ENCODE measurements around the gene TEX22.

Gene TEX22

GRCh38 chr14:105449276-105450122 is 51.2 kb downstream of the TEX22 start:
- Histone ChIP-seq H3K9me3 (replicated peaks in 1 of 2; ENCODE audit: control insufficient read depth in 2 of 2, insufficient read depth in 1 of 2, low read depth in 1 of 2, low read length in 2 of 2) (peaks cover 0 to 2% of the 10 kb centered on the region in 2 donors), H3K18ac (ENCODE audit: low read length) (peak overlapping the region; percentile 11), H3K27ac (replicated peaks; ENCODE audit: low read length) (no peak overlapping the region), H3K4me2 (ENCODE audit: insufficient read depth, low read length, poor library complexity, severe bottlenecking) (no peak overlapping the region), H3K79me1 (ENCODE audit: low read depth, low read length) (peaks cover 30% of the 10 kb centered on the region), H2BK12ac (ENCODE audit: low read length) (peak overlapping the region; percentile 41), H4K8ac (ENCODE audit: low read depth, low read length) (peak overlapping the region; percentile 3), H3K9ac (ENCODE audit: low read depth, low read length, poor library complexity) (no peak overlapping the region), H2BK15ac (ENCODE audit: low read length) (no peak overlapping the region), H4K91ac (ENCODE audit: low read depth, low read length, poor library complexity) (no peak overlapping the region), H3K27me3 (ENCODE audit: control insufficient read depth in 3 of 3, insufficient read depth in 3 of 3, low read depth in 1 of 3, low read length in 3 of 3) (no peaks in the 10 kb centered on the region), H3K4me3 (ENCODE audit: low read length in 2 of 2) (no peak overlapping the region), H2AK5ac (ENCODE audit: low read depth, low read length) (peak overlapping the region; percentile 28), H3K4ac (ENCODE audit: low read length) (no peak overlapping the region), H2BK120ac (ENCODE audit: low read depth, low read length) (no peak overlapping the region), H2BK5ac (ENCODE audit: low read length) (peak overlapping the region; percentile 24), H3K36me3 (replicated peaks in 1 of 2; ENCODE audit: control insufficient read depth in 2 of 2, insufficient read depth in 2 of 2, low read length in 2 of 2) (peaks cover 46 to 75% of the 10 kb centered on the region in 2 donors), H3K14ac (ENCODE audit: low read length) (peak overlapping the region; percentile 38), H3K4me1 (ENCODE audit: control insufficient read depth in 2 of 2, insufficient read depth in 1 of 2, low read depth in 1 of 2, low read length in 2 of 2) (no peaks in the 10 kb centered on the region), H2AFZ (ENCODE audit: low read length) (no peak overlapping the region), H3K23ac (ENCODE audit: low read depth, low read length, poor library complexity) (peak overlapping the region; percentile 55)
- no peak for DNase-seq (ENCODE audit: low spot score)
- no CpG with 5 or more reads among the region's 47 CpGs for WGBS, 2 donors (ENCODE audit: extremely low coverage in 2 of 2, insufficient read length in 2 of 2, insufficient replicate concordance in 1 of 2)

DNA sequence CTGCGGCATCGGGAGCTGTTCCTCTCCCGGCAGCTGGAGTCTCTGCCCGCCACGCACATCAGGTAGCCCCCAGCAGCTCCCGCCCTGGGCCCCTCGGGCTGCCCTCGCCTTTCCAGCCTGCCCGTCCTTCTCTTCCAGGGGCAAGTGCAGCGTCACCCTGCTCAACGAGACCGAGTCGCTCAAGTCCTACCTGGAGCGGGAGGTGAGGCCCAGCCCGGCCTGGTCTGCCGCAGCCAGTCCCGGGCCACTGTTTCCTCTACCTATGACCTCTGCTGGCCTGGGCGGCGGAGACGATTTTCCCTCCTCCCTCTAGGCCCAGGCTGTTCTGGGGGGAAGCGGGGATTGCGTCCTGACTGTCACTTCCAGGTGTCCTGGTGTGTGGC is 51.8 kb downstream of the TEX22 start:
- H3K4ac ChIP-seq (ENCODE audit: low read length): no peak overlapping the region
- peak overlapping the region; percentile 28 for H2AK5ac ChIP-seq (ENCODE audit: low read depth, low read length)
- peak overlapping the region; percentile 24 for H2BK5ac ChIP-seq (ENCODE audit: low read length)
- no peak overlapping the region for H4K8ac ChIP-seq (ENCODE audit: low read depth, low read length)
- no peak overlapping the region for H2BK15ac ChIP-seq (ENCODE audit: low read length)
- H2BK12ac ChIP-seq (ENCODE audit: low read length): no peak overlapping the region
- no peaks in the 10 kb centered on the region for H3K27me3 ChIP-seq (ENCODE audit: control insufficient read depth in 3 of 3, insufficient read depth in 3 of 3, low read depth in 1 of 3, low read length in 3 of 3)
- peaks cover 0 to 2% of the 10 kb centered on the region in 2 donors for H3K9me3 ChIP-seq (replicated peaks in 1 of 2; ENCODE audit: control insufficient read depth in 2 of 2, insufficient read depth in 1 of 2, low read depth in 1 of 2, low read length in 2 of 2)
- no peak overlapping the region for H2AFZ ChIP-seq (ENCODE audit: low read length)
- H3K4me2 ChIP-seq (ENCODE audit: insufficient read depth, low read length, poor library complexity, severe bottlenecking): no peak overlapping the region
- H3K36me3 ChIP-seq (replicated peaks in 1 of 2; ENCODE audit: control insufficient read depth in 2 of 2, insufficient read depth in 2 of 2, low read length in 2 of 2): peaks cover 46 to 80% of the 10 kb centered on the region in 2 donors
- peak overlapping the region; percentile 31 for H3K23ac ChIP-seq (ENCODE audit: low read depth, low read length, poor library complexity)
- H3K27ac ChIP-seq (replicated peaks; ENCODE audit: low read length): no peak overlapping the region
- no peak overlapping the region for H2BK120ac ChIP-seq (ENCODE audit: low read depth, low read length)
- H3K4me3 ChIP-seq (ENCODE audit: low read length in 2 of 2): no peak overlapping the region
- no peak overlapping the region for H3K9ac ChIP-seq (ENCODE audit: low read depth, low read length, poor library complexity)
- no peak overlapping the region for H4K91ac ChIP-seq (ENCODE audit: low read depth, low read length, poor library complexity)
- WGBS, 2 donors (ENCODE audit: extremely low coverage in 2 of 2, insufficient read length in 2 of 2, insufficient replicate concordance in 1 of 2): no CpG with 5 or more reads among the region's 22 CpGs
- no peaks in the 10 kb centered on the region for H3K4me1 ChIP-seq (ENCODE audit: control insufficient read depth in 2 of 2, insufficient read depth in 1 of 2, low read depth in 1 of 2, low read length in 2 of 2)
- peaks cover 30% of the 10 kb centered on the region for H3K79me1 ChIP-seq (ENCODE audit: low read depth, low read length)
- H3K18ac ChIP-seq (ENCODE audit: low read length): no peak overlapping the region
- no peak for DNase-seq (ENCODE audit: low spot score)
- H3K14ac ChIP-seq (ENCODE audit: low read length): no peak overlapping the region

DNA sequence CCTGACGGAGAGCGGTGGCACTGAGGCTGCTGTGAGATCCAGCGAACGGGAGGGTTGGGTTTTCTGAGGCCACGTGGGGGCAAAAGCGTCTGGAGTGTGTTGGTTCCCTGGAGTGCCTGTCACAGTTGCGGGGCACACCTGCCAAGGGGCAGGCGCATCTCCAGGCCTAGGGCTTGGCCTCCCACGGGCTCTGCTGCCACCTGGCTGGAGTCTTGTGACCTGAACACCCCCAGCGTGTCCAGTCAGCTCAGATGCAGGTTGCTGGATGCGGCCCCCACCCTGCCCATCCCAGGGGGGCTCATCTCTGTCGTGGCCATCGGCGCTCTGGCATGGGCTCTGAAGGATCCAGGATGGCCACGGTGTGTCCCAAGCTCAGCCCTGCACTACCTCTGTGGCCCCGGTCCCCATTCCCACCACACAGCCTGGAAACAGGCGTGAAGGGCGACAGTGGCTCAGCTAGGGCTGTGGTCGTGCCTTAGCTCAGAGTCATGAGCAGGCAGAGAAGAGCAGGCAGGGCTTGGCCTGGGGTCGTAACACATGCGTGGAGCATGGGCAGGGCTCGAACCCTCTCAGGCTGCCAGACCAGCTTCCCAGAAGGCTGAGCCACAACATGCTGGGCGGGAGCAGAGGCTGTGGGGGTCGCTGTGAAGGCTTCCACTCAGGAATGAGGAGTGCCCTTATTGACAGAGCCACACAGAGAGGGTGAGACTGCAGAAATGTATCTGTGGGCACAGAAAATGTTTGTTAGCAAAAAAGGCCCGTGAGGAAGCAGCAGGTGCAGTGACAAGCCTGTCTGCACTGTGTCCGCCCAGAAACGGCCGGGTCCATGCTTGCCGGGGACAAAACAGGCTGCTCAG is 52.8 kb downstream of the TEX22 start:
- Histone ChIP-seq H4K8ac (ENCODE audit: low read depth, low read length) (no peak overlapping the region), H3K9me3 (replicated peaks in 1 of 2; ENCODE audit: control insufficient read depth in 2 of 2, insufficient read depth in 1 of 2, low read depth in 1 of 2, low read length in 2 of 2) (peaks cover 0 to 2% of the 10 kb centered on the region in 2 donors), H2AFZ (ENCODE audit: low read length) (no peak overlapping the region), H3K4me2 (ENCODE audit: insufficient read depth, low read length, poor library complexity, severe bottlenecking) (no peak overlapping the region), H3K23ac (ENCODE audit: low read depth, low read length, poor library complexity) (peak overlapping the region; percentile 50), H3K27ac (replicated peaks; ENCODE audit: low read length) (no peak overlapping the region), H3K79me1 (ENCODE audit: low read depth, low read length) (peaks cover 36% of the 10 kb centered on the region), H3K9ac (ENCODE audit: low read depth, low read length, poor library complexity) (peak overlapping the region; percentile 25), H2BK120ac (ENCODE audit: low read depth, low read length) (no peak overlapping the region), H3K14ac (ENCODE audit: low read length) (no peak overlapping the region), H2BK15ac (ENCODE audit: low read length) (no peak overlapping the region), H3K4ac (ENCODE audit: low read length) (no peak overlapping the region), H3K27me3 (ENCODE audit: control insufficient read depth in 3 of 3, insufficient read depth in 3 of 3, low read depth in 1 of 3, low read length in 3 of 3) (no peaks in the 10 kb centered on the region), H3K4me3 (ENCODE audit: low read length in 2 of 2) (no peak overlapping the region), H4K91ac (ENCODE audit: low read depth, low read length, poor library complexity) (no peak overlapping the region), H2AK5ac (ENCODE audit: low read depth, low read length) (no peak overlapping the region), H3K4me1 (ENCODE audit: control insufficient read depth in 2 of 2, insufficient read depth in 1 of 2, low read depth in 1 of 2, low read length in 2 of 2) (no peaks in the 10 kb centered on the region), H3K18ac (ENCODE audit: low read length) (no peak overlapping the region), H3K36me3 (replicated peaks in 1 of 2; ENCODE audit: control insufficient read depth in 2 of 2, insufficient read depth in 2 of 2, low read length in 2 of 2) (peaks cover 53 to 81% of the 10 kb centered on the region in 2 donors), H2BK12ac (ENCODE audit: low read length) (no peak overlapping the region), H2BK5ac (ENCODE audit: low read length) (peak overlapping the region; percentile 19)
- DNase-seq (ENCODE audit: low spot score): no peak
- WGBS, 2 donors (ENCODE audit: extremely low coverage in 2 of 2, insufficient read length in 2 of 2, insufficient replicate concordance in 1 of 2): no CpG with 5 or more reads among the region's 29 CpGs

DNA sequence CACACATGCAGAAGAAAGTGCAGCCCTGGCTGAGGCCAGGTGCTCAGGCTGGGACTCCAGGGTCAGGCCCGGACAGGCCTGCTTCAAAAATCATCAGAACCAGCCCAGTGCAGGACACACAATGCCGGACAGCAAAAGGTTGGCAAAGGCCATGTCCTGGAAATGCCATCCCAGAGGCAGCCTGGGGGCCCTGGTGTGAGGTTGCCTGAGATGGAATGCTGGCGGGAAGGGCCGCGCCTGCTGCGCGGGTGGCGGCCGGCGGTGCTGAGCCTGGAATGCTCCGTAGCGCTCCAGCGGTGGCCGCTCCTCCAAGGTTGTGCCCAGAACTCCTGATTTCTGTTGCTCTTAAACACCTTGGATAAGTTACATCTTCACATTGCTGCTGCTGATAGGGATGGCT is 54.6 kb downstream of the TEX22 start:
- Histone ChIP-seq H2BK12ac (ENCODE audit: low read length) (no peak overlapping the region), H3K4me3 (ENCODE audit: low read length in 2 of 2) (no peak overlapping the region), H3K36me3 (replicated peaks in 1 of 2; ENCODE audit: control insufficient read depth in 2 of 2, insufficient read depth in 2 of 2, low read length in 2 of 2) (peaks cover 58 to 89% of the 10 kb centered on the region in 2 donors), H2BK5ac (ENCODE audit: low read length) (no peak overlapping the region), H2AFZ (ENCODE audit: low read length) (no peak overlapping the region), H3K9me3 (replicated peaks in 1 of 2; ENCODE audit: control insufficient read depth in 2 of 2, insufficient read depth in 1 of 2, low read depth in 1 of 2, low read length in 2 of 2) (peaks cover 0 to 2% of the 10 kb centered on the region in 2 donors), H3K4me2 (ENCODE audit: insufficient read depth, low read length, poor library complexity, severe bottlenecking) (no peak overlapping the region), H3K27ac (replicated peaks; ENCODE audit: low read length) (no peak overlapping the region), H3K23ac (ENCODE audit: low read depth, low read length, poor library complexity) (no peak overlapping the region), H3K79me1 (ENCODE audit: low read depth, low read length) (peaks cover 36% of the 10 kb centered on the region), H2BK120ac (ENCODE audit: low read depth, low read length) (no peak overlapping the region), H2AK5ac (ENCODE audit: low read depth, low read length) (no peak overlapping the region), H4K8ac (ENCODE audit: low read depth, low read length) (no peak overlapping the region), H3K4me1 (ENCODE audit: control insufficient read depth in 2 of 2, insufficient read depth in 1 of 2, low read depth in 1 of 2, low read length in 2 of 2) (no peaks in the 10 kb centered on the region), H3K4ac (ENCODE audit: low read length) (no peak overlapping the region), H4K91ac (ENCODE audit: low read depth, low read length, poor library complexity) (no peak overlapping the region), H3K9ac (ENCODE audit: low read depth, low read length, poor library complexity) (peak overlapping the region; percentile 50), H3K18ac (ENCODE audit: low read length) (no peak overlapping the region), H2BK15ac (ENCODE audit: low read length) (no peak overlapping the region), H3K14ac (ENCODE audit: low read length) (no peak overlapping the region), H3K27me3 (ENCODE audit: control insufficient read depth in 3 of 3, insufficient read depth in 3 of 3, low read depth in 1 of 3, low read length in 3 of 3) (no peaks in the 10 kb centered on the region)
- WGBS, 2 donors (ENCODE audit: extremely low coverage in 2 of 2, insufficient read length in 2 of 2, insufficient replicate concordance in 1 of 2): no CpG with 5 or more reads among the region's 14 CpGs
- no peak for DNase-seq (ENCODE audit: low spot score)
